ENCODE data around the gene UFSP2.

- TF ChIP-seq CSDC2 (CRISPR knock-in tag; IDR thresholded peaks at IDR 0.05) (no peak), PATZ1 (CRISPR knock-in tag; IDR thresholded peaks at IDR 0.05; ENCODE audit: borderline replicate concordance) (no peak), ARNTL (CRISPR knock-in tag; IDR thresholded peaks at IDR 0.05; ENCODE audit: borderline replicate concordance, low read depth) (no peak), PPARA (CRISPR knock-in tag; IDR thresholded peaks at IDR 0.05; ENCODE audit: borderline replicate concordance) (no peak), ZFP30 (CRISPR knock-in tag; IDR thresholded peaks at IDR 0.05) (no peak), ZC3H10 (CRISPR knock-in tag; IDR thresholded peaks at IDR 0.05) (no peak), ZNF70 (CRISPR knock-in tag; IDR thresholded peaks at IDR 0.05) (no peak), ESRRG (CRISPR knock-in tag; IDR thresholded peaks at IDR 0.05) (no peak), OSR1 (CRISPR knock-in tag; IDR thresholded peaks at IDR 0.05) (no peak)
Measured at GRCh38 chr4:185457136-185457535, 31.4 kb upstream of the UFSP2 start.

All from SK-N-SH treated with all-trans-retinoic acid at 6 μM for 48 hours (cell line).